Astrocyte of the spinal cord (primary cell): ENCODE results near the gene CNTN5.

Experiments used
- DNase-seq: peaks from one replicate; pipeline ENCODE4 v3.0.0; 2011; ENCODE audit warnings: low read depth, low spot score
- H3K4me3 ChIP-seq: 2 replicates; pipeline ENCODE4 v1.5.1; 2011; ENCODE audit warnings: low read depth, mild to moderate bottlenecking, low read length, moderate library complexity
- CTCF ChIP-seq: IDR thresholded peaks from 2 replicates; pipeline ENCODE4 v1.5.1; 2012; ENCODE audit warnings: low read depth, mild to moderate bottlenecking, low read length, inconsistent platforms
- in situ Hi-C: cut with HindIII; loops from 2 replicates; pipeline ENCODE4 v1.10.0; 2017; ENCODE audit warnings: low sequenced_read_pairs

CNTN5 gene

GRCh38 chr11:100315946-100316345, 1295.2 kb downstream of the CNTN5 start:
- TF ChIP-seq CTCF, result no peak
- in situ Hi-C loops, result no loop called here
- H3K4me3 ChIP-seq, result no peak overlapping the region

GRCh38 chr11:100316952-100317351, 1296.2 kb downstream of the CNTN5 start:
- no peak for DNase-seq
- no peak for TF ChIP-seq CTCF
- H3K4me3 ChIP-seq, result no peak overlapping the region
- in situ Hi-C loops, result no loop called here

More at GRCh38 chr11:100315946-100316345, 1295.2 kb downstream of the CNTN5 start:
- DNase-seq, result no peak

- no peak overlapping the region for H3K4me3 ChIP-seq
- TF ChIP-seq CTCF, result no peak
- in situ Hi-C loops, result no loop called here
- no peak for DNase-seq
Measured at GRCh38 chr11:100319691-100320090, 1298.9 kb downstream of the CNTN5 start.

GRCh38 chr11:100328626-100329340, 1308.0 kb downstream of the CNTN5 start:
- no peak for DNase-seq
- no peak overlapping the region for H3K4me3 ChIP-seq
- in situ Hi-C loops, result no loop called here
- no peak for TF ChIP-seq CTCF

- no peak for DNase-seq
- TF ChIP-seq CTCF, result no peak
- in situ Hi-C loops, result no loop called here
- H3K4me3 ChIP-seq, result no peak overlapping the region
Measured at GRCh38 chr11:100329352-100329751, 1308.6 kb downstream of the CNTN5 start.

- no peak for TF ChIP-seq CTCF
- no peak for DNase-seq
- no peak overlapping the region for H3K4me3 ChIP-seq
- in situ Hi-C loops, result no loop called here
Measured at GRCh38 chr11:100336873-100337272, 1316.1 kb downstream of the CNTN5 start.
